Mesangial cell (primary cell): ENCODE data around the gene RAMAC. TPM values are rescaled to one million over a fixed set of nuclear protein-coding genes. Genes with fewer than 3 reads are reported as not detected.

Source experiments
- total RNA-seq: library from RNA; depleted of rRNA; stranded (reverse); fragments of >200 nt; gene quantifications from 2 replicates; pipeline ENCODE4 v1.2.3, GENCODE V29; 2015

The RAMAC gene
- 19.7 and 20.4 TPM in 2 replicates for total RNA-seq

DNA sequence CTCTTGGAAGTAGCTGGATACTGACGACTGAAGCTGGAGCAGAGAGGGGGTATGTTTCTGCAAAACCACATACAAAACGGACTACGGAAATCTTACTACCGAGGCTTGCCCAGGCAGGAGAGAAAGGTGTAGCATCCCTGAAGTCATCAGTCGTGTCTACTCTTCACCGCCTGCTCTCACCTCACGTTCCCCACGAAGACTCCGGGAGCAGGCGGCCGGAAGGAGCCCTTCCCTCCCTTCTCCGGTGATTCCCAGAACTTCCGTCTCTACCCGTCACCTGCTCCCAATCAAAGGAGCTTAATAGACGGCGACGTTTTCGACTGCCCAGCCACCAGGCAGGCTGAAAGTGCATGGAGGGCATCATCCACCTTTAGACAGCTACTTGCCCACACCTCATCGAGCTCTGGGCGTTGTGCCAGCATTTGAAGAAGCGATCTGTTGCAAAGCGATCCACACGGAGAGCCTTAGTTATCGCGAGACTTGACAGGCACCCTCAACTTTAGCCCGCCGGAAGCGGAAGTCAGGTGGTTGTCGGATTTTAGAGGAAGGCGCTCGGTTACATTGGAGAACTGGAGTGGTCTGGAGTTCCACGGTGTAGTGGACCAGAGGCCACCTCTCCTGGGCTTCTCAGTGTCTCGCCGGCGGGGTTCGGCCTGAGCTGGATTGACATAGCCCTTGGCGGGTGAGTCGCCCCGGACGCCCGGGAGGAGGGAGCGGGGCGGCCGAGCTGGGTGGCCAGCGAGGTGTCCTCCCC, at the start of gene RAMAC:
RAMAC (plus strand) TSS at position 523 of the 754 bp plus-strand sequence. CDS start 2,809 bp downstream, outside the sequence.

DNA sequence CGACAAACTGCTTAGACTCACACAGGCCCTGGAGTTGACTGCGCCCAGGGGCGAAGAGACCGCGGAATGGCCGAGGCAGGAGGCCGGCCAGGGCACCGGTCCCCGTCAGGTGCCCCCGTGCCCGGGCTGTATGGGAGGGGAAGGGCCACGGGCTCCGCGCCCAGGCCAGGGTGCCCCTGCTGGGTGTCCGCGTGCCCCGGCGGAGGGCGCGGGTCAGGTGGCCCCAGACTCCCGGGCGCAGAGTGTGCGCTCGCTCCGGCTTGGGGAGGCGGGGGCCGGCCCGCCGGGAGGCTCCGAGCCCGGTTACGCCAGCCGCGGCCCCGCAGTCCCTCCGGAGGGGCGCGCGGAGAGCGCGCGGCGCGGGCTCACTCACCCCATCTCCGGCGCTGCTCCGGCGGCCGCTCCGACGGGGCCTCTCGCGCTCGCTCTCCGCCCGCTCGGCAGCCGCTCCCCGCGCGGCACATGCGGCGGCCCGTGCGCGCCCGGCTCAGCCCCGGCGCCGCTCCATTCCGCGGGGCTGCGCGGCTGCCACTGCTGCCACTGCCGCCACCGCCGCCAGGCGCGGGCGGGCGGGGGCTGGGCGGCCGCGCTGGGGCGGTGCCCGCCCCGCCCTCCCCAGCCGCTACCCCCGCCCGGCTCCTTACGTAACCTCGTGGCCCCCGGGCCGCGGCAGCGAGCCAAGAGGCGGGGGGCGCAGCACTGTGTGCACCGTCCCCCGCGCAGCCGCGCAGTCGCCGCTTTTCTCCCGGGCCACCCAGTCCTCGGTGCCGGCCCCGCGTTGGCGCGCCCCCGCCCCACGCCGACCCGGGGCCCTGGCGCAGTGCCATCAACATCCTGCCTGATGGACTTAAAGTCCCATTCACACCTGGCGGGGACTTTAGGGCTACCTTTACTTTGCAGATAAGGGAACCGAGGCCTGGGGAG, 33.6 kb upstream of the RAMAC start, which contains the start of gene HOMER2:
HOMER2 (minus strand) TSS at position 563 of the 924 bp plus-strand sequence; CDS start at position 378, 185 bp downstream.

DNA sequence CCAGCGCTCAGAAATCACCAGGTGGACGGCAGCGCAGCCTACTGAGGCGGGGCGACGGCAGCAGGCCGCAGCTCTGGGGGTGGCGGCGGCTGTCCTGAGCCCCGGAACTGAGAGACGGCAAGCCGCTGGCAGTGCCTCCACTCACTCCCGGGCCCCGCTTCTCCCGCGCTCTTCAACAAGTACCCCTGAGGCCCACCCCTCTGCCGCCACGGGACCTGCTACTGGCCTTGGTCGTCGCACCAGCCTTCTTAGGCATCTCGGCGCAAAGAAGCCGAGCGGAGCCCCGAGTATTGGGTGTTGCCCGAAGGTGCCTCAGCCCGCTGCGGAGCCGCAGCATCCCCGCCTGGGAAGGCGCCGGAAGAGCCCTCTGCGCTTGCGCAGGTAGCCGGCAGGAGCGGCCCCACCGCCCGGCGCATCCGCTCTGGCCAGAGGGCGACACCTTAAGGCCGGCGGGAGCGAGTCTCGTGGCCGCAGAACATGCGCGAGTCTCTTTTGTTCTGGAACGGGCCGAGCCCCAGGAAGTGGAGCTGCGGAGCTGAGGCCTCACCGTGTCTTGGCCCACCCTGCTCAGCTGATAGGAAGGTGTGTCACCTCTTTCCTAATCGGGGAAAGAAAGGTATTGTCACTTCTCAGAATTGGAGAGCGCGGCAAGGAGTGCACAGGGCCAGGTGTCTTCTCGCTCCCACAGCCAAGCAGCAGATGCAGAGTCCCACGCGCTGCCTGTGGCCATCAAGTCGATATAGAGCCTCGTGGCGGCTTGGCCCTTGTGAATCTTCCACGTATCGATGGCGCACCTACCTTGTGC, 25.5 kb downstream of the RAMAC start, which contains the start of gene C15orf40:
C15orf40 (minus strand) TSS at position 369 of the 805 bp plus-strand sequence; CDS start at position 337, 32 bp downstream.

Other genes starting within 250 kb of the RAMAC start
- gene FSD2, start 180.1 kb upstream of the RAMAC start, total RNA-seq, result not detected in 2 replicates
- 4.2 and 9.3 TPM in 2 replicates for gene WHAMM, start 176.6 kb upstream of the RAMAC start, total RNA-seq
- 36.4 and 47.9 TPM in 2 replicates for gene HOMER2, start 33.5 kb upstream of the RAMAC start, total RNA-seq
- gene C15orf40, start 25.4 kb downstream of the RAMAC start, total RNA-seq, result 9.8 and 21.5 TPM in 2 replicates
- 53.9 and 78.7 TPM in 2 replicates for gene BTBD1, start 81.0 kb downstream of the RAMAC start, total RNA-seq
- 0.33 and 1.4 TPM in 2 replicates for gene TM6SF1, start 121.4 kb downstream of the RAMAC start, total RNA-seq
- 9.6 and 12.4 TPM in 2 replicates for gene HDGFL3, start 221.6 kb downstream of the RAMAC start, total RNA-seq